T-helper 2 cell treated with Interferon-gamma antibody and Interleukin-4, amounts not matched to agents 100 ng/mL and 5 ng/mL, for 36 hours (primary cell): ENCODE results near the gene FLOT2. TPM values are rescaled to one million over a fixed set of nuclear protein-coding genes. Genes with fewer than 3 reads are reported as not detected.
"Not testable (repeated sequence)": the region's sequence is repeated elsewhere in the genome, so short reads cannot be mapped to it uniquely, and the experiment has no call there.

Source experiments
- intact Hi-C: fragments of 100-400 bp; cut with micrococcal nuclease; formaldehyde crosslinking; loops from one replicate; pipeline ENCODE4 v1.15.1; 2023
- total RNA-seq: library from RNA; stranded (reverse); gene quantifications from 2 replicates; pipeline ENCODE4 v1.2.3, GENCODE V29; 2022

FLOT2 gene, protein sequence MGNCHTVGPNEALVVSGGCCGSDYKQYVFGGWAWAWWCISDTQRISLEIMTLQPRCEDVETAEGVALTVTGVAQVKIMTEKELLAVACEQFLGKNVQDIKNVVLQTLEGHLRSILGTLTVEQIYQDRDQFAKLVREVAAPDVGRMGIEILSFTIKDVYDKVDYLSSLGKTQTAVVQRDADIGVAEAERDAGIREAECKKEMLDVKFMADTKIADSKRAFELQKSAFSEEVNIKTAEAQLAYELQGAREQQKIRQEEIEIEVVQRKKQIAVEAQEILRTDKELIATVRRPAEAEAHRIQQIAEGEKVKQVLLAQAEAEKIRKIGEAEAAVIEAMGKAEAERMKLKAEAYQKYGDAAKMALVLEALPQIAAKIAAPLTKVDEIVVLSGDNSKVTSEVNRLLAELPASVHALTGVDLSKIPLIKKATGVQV
- 207 and 212 TPM in 2 replicates for total RNA-seq

DNA sequence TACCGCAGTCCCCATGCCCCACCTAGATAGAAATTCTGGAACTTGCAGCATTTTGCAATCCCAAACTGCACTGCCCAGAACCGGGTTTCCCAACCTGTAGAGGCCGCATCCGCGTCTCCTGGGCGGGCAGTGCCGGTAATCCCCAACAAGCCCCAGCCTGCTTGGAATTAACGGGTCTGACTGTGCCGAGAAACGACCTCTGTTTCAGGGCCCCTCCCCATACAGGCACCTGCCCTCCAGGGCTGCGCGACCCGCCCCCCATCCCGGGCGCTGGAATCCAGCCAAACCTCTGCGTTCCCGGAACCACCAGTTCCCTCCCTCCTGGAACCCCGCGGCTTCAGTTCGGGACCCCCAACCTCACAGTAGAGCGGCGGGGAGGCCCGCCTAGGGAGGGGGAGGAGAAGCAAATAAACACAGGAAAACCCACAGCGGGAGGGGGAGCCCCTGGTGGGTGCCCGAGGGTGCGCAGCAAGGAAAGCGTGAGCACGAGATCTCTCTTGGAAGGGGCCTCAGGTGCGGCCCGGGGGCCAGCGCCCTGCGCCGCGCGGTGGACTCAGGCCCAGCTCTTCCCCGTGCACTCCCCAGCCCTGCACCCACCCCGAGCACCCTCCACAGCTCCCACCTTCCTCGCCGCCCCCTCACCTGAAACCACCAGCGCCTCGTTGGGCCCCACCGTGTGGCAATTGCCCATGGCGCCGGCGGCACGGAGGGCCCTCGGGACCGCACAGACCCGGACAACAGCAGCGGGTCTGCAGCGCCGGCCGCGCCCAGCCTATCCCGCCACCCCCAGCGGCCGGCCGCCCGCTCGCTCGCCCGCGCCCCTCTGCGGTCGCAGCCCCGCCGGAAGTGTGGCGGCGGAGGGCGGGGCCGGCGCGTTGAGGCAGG, at the start of gene FLOT2:
TSS of gene FLOT2 (minus strand) at position 850 of the 885 bp plus-strand sequence. CDS start at position 691, 159 bp downstream.
- intact Hi-C loops: no loop called here

DNA sequence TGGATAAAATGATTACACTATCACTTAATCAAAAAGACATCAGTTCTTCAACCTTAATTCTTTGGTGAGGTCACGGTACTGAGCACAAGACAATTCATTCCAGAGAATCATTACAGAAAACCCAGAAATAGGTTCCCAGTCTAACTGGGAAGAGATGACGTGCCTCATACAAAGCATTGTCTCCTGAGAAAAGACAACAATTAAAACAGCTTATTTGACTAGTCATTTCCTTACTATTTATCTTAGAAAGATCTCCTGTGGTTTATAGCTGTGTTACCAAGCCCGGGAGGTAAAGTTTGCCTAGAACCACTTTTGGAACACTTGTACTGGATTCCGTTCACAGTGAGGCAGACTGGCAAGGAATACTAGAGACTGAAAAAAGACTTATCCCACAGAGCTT, 48.7 kb upstream of the FLOT2 start:
- intact Hi-C loops: loop anchor here (1.0 kb wide), 1 partner anchor 20 kb away; no protein-coding TSS in a partner anchor

DNA sequence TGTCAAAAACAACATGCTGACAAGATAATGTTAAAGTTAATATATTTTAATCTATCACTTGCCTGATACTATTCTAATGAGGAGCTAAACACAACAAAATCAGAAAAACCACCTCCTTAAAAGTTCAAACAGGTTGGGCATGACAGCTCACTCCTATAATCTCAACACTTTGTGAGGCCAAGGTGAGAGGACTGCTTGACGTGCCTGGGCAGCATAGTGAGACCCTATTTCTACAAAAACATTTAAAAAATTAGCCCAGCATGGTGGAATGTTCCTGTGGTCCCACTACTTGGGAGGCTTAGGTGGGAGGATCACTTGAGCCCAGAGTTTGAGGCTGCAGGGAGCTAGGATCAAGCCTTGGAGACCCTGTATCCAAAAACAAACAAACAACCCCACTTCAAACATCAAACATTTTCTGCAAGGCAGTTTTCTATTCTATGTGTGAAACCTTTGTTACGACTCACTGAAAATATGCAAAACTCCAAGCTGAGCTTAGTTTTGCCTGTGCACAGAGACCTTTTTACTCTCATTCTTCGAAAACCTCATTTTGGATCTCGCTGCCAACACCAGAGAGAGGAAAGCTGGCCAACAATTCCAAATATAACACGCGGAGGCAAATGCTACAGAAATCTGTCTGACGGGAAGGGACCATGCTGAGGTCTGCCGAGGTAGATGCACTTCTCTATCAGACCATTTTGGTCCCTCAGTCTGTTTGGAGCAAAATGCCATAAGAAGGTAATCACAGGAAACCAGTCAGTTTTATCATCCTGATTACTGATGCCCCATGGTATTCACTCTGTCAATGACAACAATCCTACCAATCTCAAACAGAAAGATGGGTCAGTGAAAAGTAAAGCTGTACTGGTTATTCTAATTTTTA, 47.6 kb upstream of the FLOT2 start:
- intact Hi-C loops: no loop called here

DNA sequence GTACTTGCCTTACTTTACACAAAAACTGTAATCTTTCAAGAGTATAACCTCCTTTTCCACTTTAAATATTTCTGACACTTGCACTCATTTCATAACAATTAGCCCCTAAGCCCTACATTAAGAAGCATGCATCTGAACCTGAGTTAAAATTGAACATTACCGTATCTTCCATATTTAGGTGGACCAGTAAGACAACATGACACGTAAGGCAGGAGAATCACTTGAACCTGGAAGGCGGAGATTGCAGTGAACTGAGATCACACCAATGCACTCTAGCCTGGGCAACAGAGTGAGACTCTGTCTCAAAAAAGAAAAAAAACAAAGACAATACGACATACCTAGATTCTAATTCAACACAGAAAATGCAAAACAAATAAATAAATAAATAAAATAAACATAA, 46.8 kb upstream of the FLOT2 start:
- intact Hi-C loops: no loop called here

DNA sequence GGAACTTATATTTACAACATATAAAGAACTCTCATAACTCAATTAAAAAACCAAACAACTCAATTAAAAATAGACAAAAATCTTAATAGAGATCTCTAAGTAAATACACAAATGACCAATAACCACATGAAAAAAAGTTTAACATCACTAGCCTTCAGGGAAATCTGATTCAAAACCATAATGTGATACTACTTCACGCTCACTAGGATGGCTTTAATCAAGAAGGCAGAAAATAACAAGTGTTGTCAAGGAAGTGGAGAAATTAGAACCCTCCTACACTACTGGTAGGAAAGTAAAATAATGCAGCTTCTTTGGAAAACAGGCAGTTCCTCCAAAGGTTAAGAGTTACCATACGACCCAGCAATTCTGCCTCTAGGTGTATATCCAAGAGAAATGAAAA, 45.4 kb upstream of the FLOT2 start:
- intact Hi-C loops: no loop called here

DNA sequence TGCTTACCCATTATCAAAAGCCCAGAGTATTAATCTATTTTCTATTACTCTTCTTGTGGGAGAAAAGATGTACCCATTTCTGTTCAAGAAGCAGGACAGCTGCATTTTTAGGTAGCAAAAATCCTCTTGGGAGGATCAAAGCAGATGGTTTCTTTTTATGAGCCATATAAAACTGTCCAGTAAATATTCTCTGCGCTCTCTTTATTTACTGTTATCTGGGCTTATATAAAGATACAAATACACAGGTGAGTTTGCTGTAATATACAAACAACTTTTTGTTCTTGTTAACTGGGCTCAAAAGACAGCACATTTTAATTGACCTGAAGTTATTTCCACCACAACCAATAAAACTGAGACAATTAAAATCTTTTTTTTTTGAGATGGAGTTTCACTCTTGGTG, 43.7 kb upstream of the FLOT2 start:
- intact Hi-C loops: no loop called here

DNA sequence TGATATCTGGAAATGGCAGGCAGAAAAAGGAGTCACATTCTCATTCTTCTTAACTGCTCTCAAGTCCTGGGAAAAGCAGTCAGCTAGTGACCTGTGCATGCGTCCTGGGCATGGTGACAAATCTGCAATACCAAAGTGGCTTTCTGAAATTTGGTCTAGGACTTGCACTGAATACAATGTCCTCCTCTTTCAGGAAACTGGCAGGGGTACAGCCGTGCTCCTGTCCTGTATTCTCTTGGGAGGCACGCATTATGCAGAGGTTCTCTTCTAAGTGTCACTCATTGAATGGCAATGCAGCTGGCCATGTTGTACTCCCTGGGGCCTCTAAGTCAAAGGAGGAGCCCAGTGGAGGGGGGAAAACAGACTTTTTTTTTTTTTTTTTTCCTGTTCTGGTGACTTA, 43.1 kb upstream of the FLOT2 start:
- intact Hi-C loops: no loop called here

DNA sequence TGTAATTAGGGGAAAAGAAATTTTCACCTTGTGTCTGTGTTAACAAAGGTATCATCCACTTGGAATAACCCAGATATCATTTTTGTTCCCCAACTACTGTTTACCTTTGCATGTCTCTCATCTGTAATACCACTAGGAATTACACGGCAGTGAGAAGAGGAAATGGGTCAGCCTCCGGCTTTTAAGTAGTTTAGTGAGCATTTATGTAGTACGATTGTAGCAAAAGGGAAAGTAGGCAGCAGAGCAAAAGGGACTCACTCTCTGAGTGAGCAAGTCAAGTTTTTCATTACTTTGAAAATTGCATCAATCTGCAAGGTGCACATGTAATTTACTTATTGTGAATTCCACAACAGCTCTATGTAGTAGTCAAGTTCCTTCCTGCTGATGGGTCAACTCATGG, 42.6 kb upstream of the FLOT2 start:
- intact Hi-C loops: no loop called here

DNA sequence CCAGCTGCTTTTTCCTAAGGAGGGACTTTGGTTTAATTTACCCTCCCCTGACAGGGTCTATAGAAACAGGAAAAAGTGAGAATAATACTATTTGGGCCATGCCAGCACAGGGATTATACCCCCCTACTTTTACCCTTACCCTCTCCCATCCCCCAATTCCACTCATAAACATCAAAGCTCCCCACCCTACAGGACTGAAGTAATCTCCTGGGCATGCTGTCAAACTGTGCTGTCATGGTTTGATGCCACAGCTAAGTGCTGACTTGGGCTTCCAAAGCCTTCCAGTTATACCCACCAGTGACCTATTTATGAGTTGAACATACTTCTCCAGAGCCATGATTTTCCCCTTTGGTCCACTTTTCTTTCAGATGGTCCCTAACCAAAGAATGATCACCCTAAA, 41.0 kb upstream of the FLOT2 start:
- intact Hi-C loops: no loop called here

DNA sequence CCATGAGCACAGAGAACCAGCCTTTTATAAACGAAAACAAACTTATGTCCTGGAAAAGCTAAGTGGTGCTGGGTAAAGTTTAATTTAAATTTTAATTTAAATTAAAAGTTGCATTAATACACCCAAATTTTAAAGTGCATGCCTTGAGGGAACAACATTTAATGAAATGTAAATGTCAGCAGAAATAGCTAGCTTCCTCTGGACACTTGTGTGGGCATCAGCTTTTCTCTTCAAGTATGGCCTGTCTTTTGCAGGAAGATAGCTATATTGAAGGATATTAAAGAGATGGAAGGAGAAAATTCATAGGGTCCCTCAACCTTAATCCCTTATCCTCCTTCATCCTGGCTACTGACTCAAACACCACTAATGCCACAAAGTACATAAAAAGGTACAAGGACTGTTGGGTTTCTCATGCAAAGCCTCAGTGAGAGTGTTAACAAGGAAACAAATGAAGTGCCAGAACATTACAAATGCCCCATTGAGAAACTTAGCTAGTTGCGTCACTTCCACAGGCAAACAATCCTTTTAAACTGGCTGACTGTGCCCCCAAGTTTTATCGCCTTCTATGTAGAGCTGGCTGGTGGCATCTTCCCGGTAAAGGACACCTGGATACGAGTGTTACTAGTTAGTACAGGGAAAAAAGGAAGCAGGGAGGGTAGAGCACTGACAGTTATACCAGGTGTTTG, 39.7 kb upstream of the FLOT2 start:
- intact Hi-C loops: no loop called here

DNA sequence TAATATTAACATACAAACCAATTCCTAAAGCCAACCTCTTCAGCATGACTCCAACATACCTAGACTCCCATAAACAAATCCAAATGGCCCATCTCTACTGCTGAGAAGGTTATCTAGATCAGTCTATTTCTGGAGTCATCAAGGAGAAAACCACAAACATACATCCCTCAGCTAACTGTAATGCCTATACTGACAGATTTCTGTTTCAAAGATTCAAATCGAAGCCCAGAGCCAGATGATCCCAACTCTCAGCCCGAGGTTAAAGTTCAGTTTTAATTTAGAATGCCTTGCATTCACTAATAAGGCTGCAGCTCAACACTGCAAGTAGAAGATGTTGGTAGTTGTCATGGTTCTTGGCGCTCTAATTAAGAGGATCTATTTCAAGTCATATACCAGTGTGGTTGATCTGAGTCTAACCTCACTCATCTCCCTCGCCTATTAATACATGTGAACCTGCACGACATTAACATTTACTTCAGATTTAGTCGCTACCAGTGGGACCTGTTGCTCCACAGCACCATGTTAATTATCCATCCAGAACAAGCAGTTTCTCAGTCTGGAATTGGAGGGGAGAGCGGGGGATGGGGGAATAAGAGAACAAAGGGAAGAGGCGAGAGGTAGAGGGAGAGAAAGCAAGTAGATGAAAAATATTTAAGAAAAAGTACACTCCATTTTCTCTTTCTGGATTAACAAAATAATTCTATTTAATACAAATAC, 38.4 kb upstream of the FLOT2 start:
- intact Hi-C loops: no loop called here

DNA sequence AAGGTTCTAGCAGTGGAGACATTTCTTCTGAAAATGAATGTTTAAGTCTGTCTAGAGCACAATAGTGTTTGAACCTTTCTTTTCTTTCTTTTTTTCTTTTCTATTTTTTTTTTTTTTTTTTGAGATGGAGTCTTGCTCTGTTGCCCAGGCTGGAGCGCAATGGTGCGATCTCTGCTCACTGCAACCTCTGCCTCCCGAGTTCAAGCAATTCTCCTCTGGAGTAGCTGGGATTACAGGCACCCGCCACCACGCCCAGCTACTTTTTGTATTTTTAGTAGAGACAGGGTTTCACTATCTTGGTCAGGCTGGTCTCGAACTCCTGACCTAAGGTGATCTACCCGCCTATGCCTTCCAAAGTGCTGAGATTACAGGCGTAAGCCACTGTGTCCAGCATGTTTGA, 37.0 kb upstream of the FLOT2 start:
- intact Hi-C loops: not testable (repeated sequence)

DNA sequence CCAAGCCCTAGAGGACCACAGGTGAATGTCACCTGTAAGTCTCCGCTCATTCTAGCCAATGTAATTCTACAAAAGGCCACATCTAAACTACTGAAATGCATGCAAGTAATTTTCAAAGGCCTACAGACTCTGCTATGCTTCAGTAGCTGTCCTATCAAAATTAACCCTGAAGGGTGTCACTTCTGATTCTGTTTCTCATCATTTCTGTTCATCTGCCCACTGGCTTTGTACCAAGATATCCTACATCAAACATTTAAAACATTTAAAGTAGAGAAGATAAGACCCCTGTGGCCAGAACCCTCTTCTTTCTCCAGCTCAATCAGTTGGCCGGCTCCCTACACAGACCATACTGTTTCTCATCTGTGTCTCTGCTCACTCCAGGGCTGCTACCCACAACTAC, 32.3 kb upstream of the FLOT2 start:
- intact Hi-C loops: no loop called here

DNA sequence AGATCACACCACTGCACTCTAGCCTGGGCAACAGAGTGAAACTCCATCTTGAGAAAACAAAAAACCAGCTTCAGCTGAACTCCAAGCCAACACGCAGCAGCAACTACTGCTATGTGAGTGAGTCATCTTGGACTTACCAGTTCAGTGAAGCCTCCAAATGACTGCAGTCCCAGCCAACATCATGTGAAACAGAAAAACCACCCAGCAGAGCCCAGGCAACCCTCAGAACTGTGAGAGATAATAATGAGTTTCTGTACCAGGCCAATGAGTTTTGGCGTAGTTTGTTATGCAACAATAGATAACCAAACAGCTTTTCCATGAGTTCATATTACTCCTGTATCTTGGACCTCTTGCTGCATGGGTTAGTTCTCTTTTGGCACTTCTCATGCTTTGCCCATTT, 30.5 kb upstream of the FLOT2 start:
- intact Hi-C loops: no loop called here

DNA sequence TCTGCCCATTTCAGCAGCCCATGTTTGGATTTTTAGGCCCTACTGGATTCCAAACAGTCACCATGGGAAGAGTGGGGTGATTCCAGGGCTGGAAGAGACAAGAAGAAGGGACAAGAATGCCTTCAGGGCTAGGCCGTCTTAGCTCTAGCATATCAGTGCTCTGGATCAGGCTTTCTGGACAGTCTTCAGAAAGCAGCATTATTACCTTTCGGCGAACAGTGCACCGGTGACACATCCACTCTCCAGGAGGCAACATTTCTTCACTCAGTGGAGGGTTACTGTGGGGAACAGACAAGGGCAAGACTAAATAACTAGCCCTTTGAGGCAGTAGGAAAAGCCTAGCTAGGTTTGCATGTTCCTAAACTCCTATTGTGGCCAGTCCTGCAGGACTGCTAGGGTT, 29.3 kb upstream of the FLOT2 start:
- intact Hi-C loops: loop anchor here (1.0 kb wide), 3 partner anchors 20 to 183 kb away; partner anchors contain the start of gene PHF12

DNA sequence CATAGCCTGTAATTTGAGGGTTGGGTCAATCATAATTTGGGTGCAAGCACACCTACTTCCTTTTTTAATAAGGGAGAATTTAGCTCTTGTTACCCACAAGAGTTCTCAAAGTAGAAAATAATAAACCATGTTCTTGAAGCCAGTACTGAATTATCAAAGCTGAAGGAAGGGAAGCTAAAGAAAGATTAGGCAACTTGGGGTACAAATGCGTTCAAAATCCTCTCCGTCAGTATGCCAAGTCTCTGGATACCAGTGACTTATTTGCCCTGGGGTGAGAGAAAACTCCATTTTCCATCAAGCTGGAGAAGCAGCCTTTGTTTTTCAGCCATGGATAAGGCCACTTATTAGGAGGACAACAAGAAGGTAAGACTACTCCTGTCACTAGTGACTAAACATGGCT, 28.8 kb upstream of the FLOT2 start:
- intact Hi-C loops: loop anchor here (1.0 kb wide), 3 partner anchors 20 to 183 kb away; partner anchors contain the start of gene PHF12

DNA sequence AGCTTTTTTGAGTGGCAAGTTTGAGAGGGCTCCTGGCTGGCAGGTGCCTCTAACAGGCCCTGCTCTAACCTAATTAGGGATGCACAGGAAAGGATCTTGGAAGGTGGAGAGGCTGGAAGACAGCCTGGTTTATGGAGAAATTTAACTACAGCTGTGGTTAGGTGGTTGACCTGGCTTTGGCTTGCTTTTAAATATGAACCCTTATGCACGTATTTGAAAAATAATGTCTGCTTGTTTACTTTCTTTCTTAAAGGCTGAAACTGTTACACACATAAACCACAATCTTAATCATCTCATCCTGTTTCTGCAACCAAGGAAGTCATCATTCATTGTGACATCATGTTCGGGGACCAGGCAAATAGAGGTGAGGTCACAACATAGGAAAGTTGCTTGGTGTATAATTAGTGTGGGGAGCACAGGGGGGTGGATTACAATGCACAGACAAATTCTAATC, 28.4 kb upstream of the FLOT2 start:
- intact Hi-C loops: loop anchor here (1.0 kb wide), 3 partner anchors 20 to 183 kb away; partner anchors contain the start of gene PHF12

DNA sequence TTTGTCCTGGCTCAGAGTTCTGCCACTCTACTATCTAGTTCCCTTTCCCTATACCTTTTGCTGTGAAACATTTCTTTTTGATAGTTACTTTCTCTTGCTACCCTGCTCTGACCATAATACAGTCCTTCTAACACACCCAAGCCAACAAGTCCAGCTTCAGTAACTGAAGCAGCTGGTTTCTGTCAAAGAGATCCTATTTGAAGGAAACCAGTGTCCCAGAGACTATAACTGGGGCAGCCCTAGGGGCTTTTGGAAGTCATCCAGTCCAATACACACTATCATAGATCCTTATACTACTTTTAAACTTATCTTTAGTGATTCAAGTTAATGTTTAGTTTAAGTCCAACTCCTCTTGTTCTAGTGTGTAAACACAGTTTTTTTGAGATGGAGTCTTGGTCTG, 22.7 kb upstream of the FLOT2 start:
- intact Hi-C loops: no loop called here

DNA sequence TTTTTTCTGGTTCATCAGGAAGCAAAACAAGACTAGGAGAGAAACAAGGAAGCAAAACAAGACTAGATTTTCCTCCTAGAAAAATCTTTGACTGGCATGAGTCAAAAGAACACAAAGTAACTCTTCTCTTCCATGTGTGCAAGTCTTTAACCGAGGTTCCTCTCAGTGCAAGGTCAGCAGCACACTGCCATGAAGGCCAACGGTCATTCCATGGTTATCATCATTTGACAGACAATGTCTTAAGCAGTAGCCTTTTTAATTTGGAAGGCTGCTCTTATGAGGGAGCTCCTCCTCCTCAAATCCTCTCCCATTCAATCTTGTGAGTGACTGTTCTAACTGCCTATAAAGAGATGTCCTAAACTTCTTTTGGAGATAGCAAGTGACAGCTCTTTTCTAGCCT, 20.8 kb upstream of the FLOT2 start:
- intact Hi-C loops: no loop called here

DNA sequence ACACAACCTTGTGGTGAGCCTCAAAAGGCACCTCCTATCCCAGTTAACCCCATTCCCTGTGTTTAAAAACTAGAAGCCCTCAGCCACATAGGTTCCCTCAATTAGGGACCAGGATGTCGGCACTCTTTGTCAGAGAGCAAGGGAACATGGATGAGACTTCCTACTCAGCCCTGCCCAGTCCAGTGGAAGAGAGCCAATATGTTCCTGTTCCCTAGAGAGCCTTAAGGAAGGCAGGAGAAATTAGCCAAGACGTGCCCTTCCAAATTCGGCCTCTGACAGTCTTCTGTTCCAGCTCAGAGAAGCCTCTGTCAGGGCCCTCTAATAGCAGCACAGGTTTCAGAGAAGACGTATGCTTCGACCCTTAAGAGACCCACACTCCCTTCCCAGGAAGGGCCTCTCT, 19.9 kb upstream of the FLOT2 start:
- intact Hi-C loops: loop anchor here (2.0 kb wide), 1 partner anchor 69 kb away; no protein-coding TSS in a partner anchor
